H1 (cell line): Measurements from ENCODE around the gene ELMO3.

Experiments
- BACH1 ChIP-seq: IDR thresholded peaks from 2 replicates; pipeline ENCODE4 v1.6.1; 2012; ENCODE audit warnings: low read length, improper control_type of control experiment
- BCL11A ChIP-seq, 2 experiments: IDR thresholded peaks; one replicate each; pipeline ENCODE4 v1.6.1; 2011; ENCODE audit warnings: low read depth in 2 of 2, low read length in 2 of 2, mild to moderate bottlenecking in 2 of 2
- BRCA1 ChIP-seq: IDR thresholded peaks from 2 replicates; pipeline ENCODE4 v1.6.1; 2012; ENCODE audit warnings: low read depth, low read length, improper control_type of control experiment
- EZH2 ChIP-seq: fragments of 200-600 bp; sonication (generic); IDR thresholded peaks from 2 replicates; pipeline ENCODE4 v1.7.1; 2012; ENCODE audit warnings: low read depth, mild to moderate bottlenecking, moderate library complexity, low read length, inconsistent platforms; ENCODE audit not compliant: severe bottlenecking
- RAD21 ChIP-seq, 2 experiments: IDR thresholded peaks in 1 of 2; conservative IDR thresholded peaks in 1 of 2; 2 replicates each; pipeline ENCODE4 v1.6.1; 2011; ENCODE audit warnings: low read depth in 2 of 2, low read length in 2 of 2, improper control_type of control experiment in 1 of 2, inconsistent platforms in 1 of 2, mild to moderate bottlenecking in 1 of 2, moderate library complexity in 1 of 2
- TAF1 ChIP-seq: IDR thresholded peaks from 2 replicates; pipeline ENCODE4 v1.6.1; 2011; ENCODE audit warnings: mild to moderate bottlenecking, low read depth, low read length
- TCF12 ChIP-seq: IDR thresholded peaks from 2 replicates; pipeline ENCODE4 v1.6.1; 2011; ENCODE audit warnings: low read depth, mild to moderate bottlenecking, low read length
- TF ChIP-seq, protein P1 (sequence below), 3 experiments: IDR thresholded peaks; 1 replicate in 2 of 3; 2 replicates in 1 of 3; pipeline versions ENCODE4 v1.5.1 to v1.6.1; 2011; ENCODE audit warnings: low read length in 3 of 3, mild to moderate bottlenecking in 3 of 3, inconsistent platforms in 2 of 3, low read depth in 1 of 3, moderate library complexity in 1 of 3; ENCODE audit not compliant: insufficient read depth in 1 of 3; ENCODE audit errors: control extremely low read depth in 1 of 3
- TF ChIP-seq, protein P2 (sequence below): IDR thresholded peaks from 2 replicates; pipeline ENCODE4 v1.6.1; 2012; ENCODE audit warnings: low read length, inconsistent platforms

DNA sequence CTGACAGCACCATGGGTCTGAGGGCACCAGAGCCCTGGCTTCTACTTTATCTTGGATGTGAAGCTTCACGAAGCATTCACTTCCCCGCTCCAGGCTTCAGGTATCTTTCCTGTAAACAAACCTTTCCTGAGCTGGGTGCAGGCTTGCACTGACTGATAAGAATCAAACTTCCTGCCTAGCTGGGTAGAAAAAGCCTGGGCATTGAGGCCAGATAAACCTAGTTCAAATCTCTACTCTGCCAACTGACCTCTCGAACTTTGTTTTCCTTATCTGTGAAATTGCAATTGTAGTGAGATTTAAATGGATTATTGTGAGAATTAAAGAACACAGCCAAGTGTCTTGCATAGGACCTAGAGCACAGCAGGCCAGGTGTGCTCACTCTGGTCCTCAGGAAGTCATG lies 25.1 kb downstream of the ELMO3 start:
- TF ChIP-seq RAD21 (IDR thresholded peaks at IDR 0.05 in 1 of 2, conservative IDR thresholded peaks at IDR 0.05 in 1 of 2; ENCODE audit: low read depth in 2 of 2, low read length in 2 of 2): no peak
- no peak for TF ChIP-seq BRCA1
- TF ChIP-seq, protein P1, sequence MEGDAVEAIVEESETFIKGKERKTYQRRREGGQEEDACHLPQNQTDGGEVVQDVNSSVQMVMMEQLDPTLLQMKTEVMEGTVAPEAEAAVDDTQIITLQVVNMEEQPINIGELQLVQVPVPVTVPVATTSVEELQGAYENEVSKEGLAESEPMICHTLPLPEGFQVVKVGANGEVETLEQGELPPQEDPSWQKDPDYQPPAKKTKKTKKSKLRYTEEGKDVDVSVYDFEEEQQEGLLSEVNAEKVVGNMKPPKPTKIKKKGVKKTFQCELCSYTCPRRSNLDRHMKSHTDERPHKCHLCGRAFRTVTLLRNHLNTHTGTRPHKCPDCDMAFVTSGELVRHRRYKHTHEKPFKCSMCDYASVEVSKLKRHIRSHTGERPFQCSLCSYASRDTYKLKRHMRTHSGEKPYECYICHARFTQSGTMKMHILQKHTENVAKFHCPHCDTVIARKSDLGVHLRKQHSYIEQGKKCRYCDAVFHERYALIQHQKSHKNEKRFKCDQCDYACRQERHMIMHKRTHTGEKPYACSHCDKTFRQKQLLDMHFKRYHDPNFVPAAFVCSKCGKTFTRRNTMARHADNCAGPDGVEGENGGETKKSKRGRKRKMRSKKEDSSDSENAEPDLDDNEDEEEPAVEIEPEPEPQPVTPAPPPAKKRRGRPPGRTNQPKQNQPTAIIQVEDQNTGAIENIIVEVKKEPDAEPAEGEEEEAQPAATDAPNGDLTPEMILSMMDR (IDR thresholded peaks at IDR 0.05; ENCODE audit: control extremely low read depth in 1 of 3, insufficient read depth in 1 of 3, low read depth in 1 of 3, low read length in 3 of 3): no peak
- no peak for TF ChIP-seq BCL11A (IDR thresholded peaks at IDR 0.05; ENCODE audit: low read depth in 2 of 2, low read length in 2 of 2)
- TF ChIP-seq TAF1: no peak
- TF ChIP-seq EZH2: no peak
- no peak for TF ChIP-seq TCF12
- no peak for TF ChIP-seq BACH1
- TF ChIP-seq, protein P2, sequence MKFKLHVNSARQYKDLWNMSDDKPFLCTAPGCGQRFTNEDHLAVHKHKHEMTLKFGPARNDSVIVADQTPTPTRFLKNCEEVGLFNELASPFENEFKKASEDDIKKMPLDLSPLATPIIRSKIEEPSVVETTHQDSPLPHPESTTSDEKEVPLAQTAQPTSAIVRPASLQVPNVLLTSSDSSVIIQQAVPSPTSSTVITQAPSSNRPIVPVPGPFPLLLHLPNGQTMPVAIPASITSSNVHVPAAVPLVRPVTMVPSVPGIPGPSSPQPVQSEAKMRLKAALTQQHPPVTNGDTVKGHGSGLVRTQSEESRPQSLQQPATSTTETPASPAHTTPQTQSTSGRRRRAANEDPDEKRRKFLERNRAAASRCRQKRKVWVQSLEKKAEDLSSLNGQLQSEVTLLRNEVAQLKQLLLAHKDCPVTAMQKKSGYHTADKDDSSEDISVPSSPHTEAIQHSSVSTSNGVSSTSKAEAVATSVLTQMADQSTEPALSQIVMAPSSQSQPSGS: no peak
